ENCODE measurements around the gene BICD1.

- TF ChIP-seq GATA3 (IDR thresholded peaks at IDR 0.05; ENCODE audit: low read depth, low read length) (no peak), GATA2 (IDR thresholded peaks at IDR 0.05; ENCODE audit: low read depth, low read length) (no peak)
Measured at GRCh38 chr12:32072102-32072501, 34.5 kb upstream of the BICD1 start.
